8988T (cell line): Measurements from ENCODE around the gene ITGAE.

Source experiments
- DNase-seq: peaks from one replicate; pipeline ENCODE4 v3.0.0; 2011

The ITGAE gene

GRCh38 chr17:3815925-3816324 lies 14.9 kb upstream of the ITGAE start:
- DNase-seq: no peak

GRCh38 chr17:3815122-3815521 lies 14.1 kb upstream of the ITGAE start:
- no peak for DNase-seq

GRCh38 chr17:3814361-3814760 lies 13.4 kb upstream of the ITGAE start:
- no peak for DNase-seq

- DNase-seq: no peak
Observed at GRCh38 chr17:3813171-3813570, 12.2 kb upstream of the ITGAE start.

GRCh38 chr17:3812771-3813170 lies 11.8 kb upstream of the ITGAE start:
- no peak for DNase-seq

GRCh38 chr17:3812284-3812683 lies 11.3 kb upstream of the ITGAE start:
- DNase-seq: no peak

GRCh38 chr17:3810019-3810418 lies 9.0 kb upstream of the ITGAE start:
- no peak for DNase-seq

GRCh38 chr17:3809135-3809534 lies 8.1 kb upstream of the ITGAE start:
- DNase-seq: no peak

GRCh38 chr17:3808701-3809100 lies 7.7 kb upstream of the ITGAE start:
- DNase-seq: no peak

- DNase-seq: no peak
Observed at GRCh38 chr17:3805581-3805980, 4.6 kb upstream of the ITGAE start.

GRCh38 chr17:3804503-3804931 lies 3.5 kb upstream of the ITGAE start:
- no peak for DNase-seq

- DNase-seq: no peak
Observed at GRCh38 chr17:3803308-3803640, 2.3 kb upstream of the ITGAE start.

GRCh38 chr17:3802461-3803307 lies 1.7 kb upstream of the ITGAE start:
- DNase-seq: no peak

GRCh38 chr17:3801792-3802191 lies 804 bp upstream of the ITGAE start:
- no peak for DNase-seq

GRCh38 chr17:3801347-3801746 lies 359 bp upstream of the ITGAE start:
- DNase-seq: no peak

- no peak for DNase-seq
Observed at GRCh38 chr17:3799181-3799945, 1.6 kb downstream of the ITGAE start.

GRCh38 chr17:3798273-3799180 lies 2.5 kb downstream of the ITGAE start:
- DNase-seq: no peak

- no peak for DNase-seq
Observed at GRCh38 chr17:3796822-3797170, 4.2 kb downstream of the ITGAE start.

- no peak for DNase-seq
Observed at GRCh38 chr17:3796110-3796821, 4.7 kb downstream of the ITGAE start.

GRCh38 chr17:3795390-3796102 lies 5.4 kb downstream of the ITGAE start:
- DNase-seq: no peak

GRCh38 chr17:3794557-3795389 lies 6.2 kb downstream of the ITGAE start:
- no peak for DNase-seq
